ENCODE data around the gene ZNF335. TPM values are rescaled to one million over a fixed set of nuclear protein-coding genes. Genes with fewer than 3 reads are reported as not detected.
"Not testable (repeated sequence)": the region's sequence is repeated elsewhere in the genome, so short reads cannot be mapped to it uniquely, and the experiment has no call there.

ZNF335 gene
- total and polyA plus RNA-seq, 12 donors = 4.9 to 13.1 (median 7.3) TPM

GRCh38 chr20:45993197-45993951, 21.4 kb upstream of the ZNF335 start:
- H3K27me3 ChIP-seq = peaks cover 6 to 84% (median 60%) of the 10 kb centered on the region in 7 donors
- ATAC-seq (peak in 1 of 8 donors; percentile 38), DNase-seq (no peak)
- H3K4me1 ChIP-seq = peaks cover 0 to 21% (median 0%) of the 10 kb centered on the region in 9 donors
- H3K4me3 ChIP-seq = no peak overlapping the region
- H3K9me3 ChIP-seq = no peaks in the 10 kb centered on the region
- intact Hi-C loops (cut with DNase I) = no loop called here
- no peak overlapping the region for H3K27ac ChIP-seq
- TF ChIP-seq CTCF (IDR thresholded peaks at IDR 0.05) = no peak
- 64 to 65% methylated on average over 12 of the region's 12 CpGs for whole genome bisulfite sequencing, 2 donors
- H3K36me3 ChIP-seq = no peaks in the 10 kb centered on the region

GRCh38 chr20:45991616-45992015, 19.6 kb upstream of the ZNF335 start:
- Histone ChIP-seq H3K36me3 (no peaks in the 10 kb centered on the region), H3K27ac (no peak overlapping the region), H3K4me3 (no peak overlapping the region), H3K4me1 (peaks cover 0 to 5% (median 0%) of the 10 kb centered on the region in 9 donors), H3K27me3 (peaks cover 6 to 82% (median 59%) of the 10 kb centered on the region in 7 donors), H3K9me3 (no peaks in the 10 kb centered on the region)
- ATAC-seq = no peak
- no peak for DNase-seq
- TF ChIP-seq CTCF (IDR thresholded peaks at IDR 0.05) = no peak
- intact Hi-C loops (cut with DNase I) = no loop called here
- WGBS, 2 donors = 78 to 84% methylated on average over 3 of the region's 3 CpGs

GRCh38 chr20:45988830-45989229, 16.8 kb upstream of the ZNF335 start:
- DNase-seq; ATAC-seq; H3K4me1 ChIP-seq; H3K9me3 ChIP-seq; H3K27ac ChIP-seq; H3K4me3 ChIP-seq; H3K36me3 ChIP-seq; intact Hi-C loops (cut with DNase I): not testable (repeated sequence)
- WGBS, 2 donors = 74 to 84% methylated on average over 6 of the region's 6 CpGs
- H3K27me3 ChIP-seq = peaks cover 6 to 69% (median 46%) of the 10 kb centered on the region in 7 donors

- peak; percentile 38 to 93 (median 79) for TF ChIP-seq CTCF (IDR thresholded peaks at IDR 0.05)
- WGBS, 2 donors = 9% methylated on average over 16 of the region's 16 CpGs
- no peak overlapping the region for H3K27ac ChIP-seq
- DNase-seq (peak; percentile 43 to 75), ATAC-seq (peak; percentile 67 to 89 (median 84))
- H3K4me3 ChIP-seq = no peak overlapping the region
- intact Hi-C loops (cut with DNase I) = no loop called here
- no peaks in the 10 kb centered on the region for H3K36me3 ChIP-seq
- no peaks in the 10 kb centered on the region for H3K9me3 ChIP-seq
- peaks cover 6 to 64% (median 40%) of the 10 kb centered on the region in 7 donors for H3K27me3 ChIP-seq
- no peaks in the 10 kb centered on the region for H3K4me1 ChIP-seq
These were observed 15.2 kb upstream of the ZNF335 start for GRCh38 chr20:45987108-45987780.

All from heart right ventricle (tissue), 16 donors.